Measurements from ENCODE around the gene C15orf39.

C15orf39 gene

GRCh38 chr15:75174102-75174501, 27.6 kb upstream of the C15orf39 start:
- DNase-seq, result no peak

- no peak for DNase-seq
Observed at GRCh38 chr15:75174729-75175128, 27.0 kb upstream of the C15orf39 start.

DNA sequence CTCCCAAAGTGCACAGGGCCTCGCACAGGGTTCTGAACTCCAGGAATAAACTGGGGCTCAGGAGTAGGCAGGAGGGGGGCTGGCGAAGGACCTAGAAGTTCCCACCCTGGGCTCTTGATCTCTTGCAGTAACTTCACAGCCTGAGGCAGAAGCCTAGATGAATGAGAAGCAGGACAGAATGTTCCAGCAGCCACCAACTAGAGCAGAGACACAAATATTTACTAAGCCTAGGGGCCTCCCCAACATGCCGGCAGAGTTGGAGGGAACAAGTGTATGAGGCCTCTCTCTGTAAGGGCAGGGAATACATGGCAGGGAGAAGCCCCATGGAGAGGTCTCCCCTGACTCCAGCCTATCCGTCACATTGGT, 25.3 kb upstream of the C15orf39 start:
- DNase-seq, result no peak

DNA sequence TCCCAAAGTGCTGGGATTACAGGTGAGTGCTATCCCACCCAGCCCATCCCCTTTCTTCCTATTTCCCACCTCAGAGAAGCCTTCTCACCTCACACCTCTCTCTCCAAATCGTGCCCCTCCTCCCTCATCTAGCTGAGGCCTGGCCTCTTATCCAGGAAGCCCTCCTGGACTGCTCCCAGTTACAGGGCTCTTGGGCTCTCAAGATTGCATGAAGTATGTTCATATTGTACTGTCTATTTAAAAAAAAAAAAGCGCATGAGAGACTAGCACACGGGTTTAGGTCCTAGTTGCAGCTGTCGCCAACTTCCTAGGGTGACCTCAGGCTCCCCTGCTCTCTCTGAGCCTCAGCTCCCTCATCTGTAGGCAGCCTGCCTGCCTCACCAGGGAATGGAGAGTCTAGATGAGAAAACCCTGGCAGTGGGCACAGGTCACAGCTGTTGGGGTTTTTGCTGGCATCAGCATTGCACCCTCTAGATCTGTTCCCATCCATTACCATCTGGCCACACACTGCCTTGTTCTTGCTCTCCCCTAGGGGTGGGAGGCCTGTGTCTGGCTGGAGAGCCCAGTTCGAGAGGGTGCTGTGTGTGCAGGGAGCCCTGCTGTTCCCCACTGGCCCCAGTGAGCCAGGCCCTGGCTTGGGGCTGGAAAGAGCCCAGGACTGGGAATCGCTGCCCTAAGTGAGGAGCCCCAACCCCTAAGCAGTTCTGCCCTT, 24.2 kb upstream of the C15orf39 start:
- DNase-seq, result no peak

DNA sequence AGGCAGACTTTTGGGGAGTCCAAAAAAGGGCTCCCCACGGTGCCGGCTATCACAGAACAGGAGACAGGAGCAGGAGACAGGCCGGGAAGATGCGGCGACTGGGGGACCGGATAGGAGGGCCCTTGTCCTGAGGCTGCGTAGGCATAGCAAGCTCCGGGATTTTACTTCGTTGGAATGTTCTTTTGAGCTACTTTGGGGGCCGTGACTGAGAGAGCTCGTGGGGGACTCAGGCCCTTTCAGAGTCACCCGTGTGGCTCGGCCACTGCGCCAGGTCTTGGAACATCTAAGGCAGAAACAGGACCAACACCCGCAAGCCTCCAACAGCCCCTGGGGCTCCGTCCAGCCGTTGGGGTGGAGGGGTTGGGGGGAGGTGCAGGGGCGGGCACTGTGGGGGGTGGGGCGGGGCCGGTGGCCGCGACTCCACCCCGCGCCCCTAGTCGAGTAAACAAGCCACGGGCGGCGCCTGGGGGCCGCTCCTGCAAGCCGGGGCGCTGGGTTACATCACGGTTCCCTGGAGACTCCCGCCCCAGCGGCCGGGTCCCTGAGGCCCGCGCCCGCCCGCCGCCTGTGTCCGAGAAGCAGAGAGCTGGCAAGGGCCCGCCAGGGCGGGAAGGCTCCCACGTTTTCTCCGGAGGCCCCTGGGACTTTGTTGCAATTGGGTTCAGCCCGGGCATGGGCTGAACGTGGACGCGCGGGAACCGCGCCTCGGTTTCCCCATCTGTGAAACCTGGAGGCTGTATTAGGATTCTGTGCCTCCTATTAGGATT, 23.3 kb upstream of the C15orf39 start:
- no peak for DNase-seq

DNA sequence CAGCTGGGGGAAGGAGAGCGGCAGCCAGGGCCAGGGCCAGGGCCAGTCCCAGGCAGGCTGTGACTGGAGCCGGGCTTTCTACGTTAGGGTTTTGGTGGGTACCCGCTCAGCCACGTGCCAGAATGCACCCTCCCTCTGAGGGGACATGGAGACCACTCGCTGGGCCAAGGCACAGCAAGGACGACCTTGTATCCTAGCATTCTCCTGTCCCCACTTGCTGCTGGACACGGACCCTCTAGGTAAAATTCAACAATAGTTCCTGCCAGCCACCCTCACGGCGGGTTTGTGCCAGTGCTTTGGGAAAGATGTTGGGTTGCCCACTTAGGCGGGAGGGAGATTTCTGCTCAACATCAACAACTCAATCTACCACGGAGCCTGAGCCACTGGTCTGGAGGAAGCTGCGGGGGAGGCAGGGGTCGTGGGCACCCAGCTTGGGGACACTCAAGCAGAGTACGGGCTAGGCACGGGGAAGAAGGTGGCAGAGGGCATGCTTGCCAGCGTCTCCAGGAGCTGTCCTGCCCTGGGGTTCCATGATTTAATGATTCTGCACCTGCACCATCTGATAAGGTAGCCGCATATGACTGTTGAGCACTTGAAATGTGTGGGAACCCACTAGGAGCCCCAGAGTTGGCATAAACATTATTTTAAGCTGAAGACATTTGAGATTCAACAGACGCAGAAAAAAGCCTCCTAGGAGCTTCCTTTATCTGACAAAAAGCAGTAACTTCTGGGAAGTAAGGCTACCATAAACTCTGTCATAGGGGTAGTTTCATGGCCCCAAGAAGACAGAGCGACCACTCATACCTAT, 22.5 kb upstream of the C15orf39 start:
- DNase-seq, result no peak

DNA sequence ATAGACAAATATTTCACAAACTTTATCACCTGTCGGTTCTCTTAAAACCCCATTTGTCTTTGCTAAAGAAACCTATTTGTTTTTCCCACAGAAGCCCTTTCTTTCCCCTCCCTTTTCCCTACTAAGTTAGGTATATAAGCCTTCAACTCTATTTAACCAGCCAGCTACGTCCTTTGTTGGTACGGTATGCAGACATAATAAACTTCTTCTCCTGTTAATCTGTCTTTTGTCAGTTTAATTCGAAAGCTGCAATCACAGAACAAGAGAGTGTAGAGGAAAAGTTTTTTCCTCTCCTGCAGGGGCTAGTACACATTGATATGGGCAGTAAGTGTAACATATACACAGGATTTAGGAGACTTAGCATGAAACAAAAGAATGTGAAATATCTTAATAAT, 21.9 kb upstream of the C15orf39 start:
- no peak for DNase-seq

DNA sequence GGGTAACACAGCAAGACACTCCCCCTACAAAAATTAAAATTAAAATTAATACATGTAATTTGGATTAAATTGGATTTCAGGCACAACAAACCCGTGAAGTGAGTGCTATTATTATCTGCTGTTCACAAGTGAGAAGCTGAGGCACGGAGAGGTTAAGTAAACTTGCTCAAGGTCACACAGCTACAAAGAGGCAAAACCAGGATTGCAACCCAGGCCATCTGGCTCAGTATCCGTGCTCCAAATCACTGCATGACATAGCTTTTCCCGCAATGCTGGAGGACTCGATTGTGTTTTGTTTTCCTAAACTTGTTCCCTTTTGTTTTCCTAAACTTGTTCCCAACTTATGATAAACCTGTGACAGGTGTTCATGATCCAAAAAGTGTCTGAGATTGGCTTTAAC, 19.9 kb upstream of the C15orf39 start:
- DNase-seq, result no peak

GRCh38 chr15:75182187-75183131, 19.2 kb upstream of the C15orf39 start:
- no peak for DNase-seq

GRCh38 chr15:75185271-75186029, 16.2 kb upstream of the C15orf39 start:
- DNase-seq, result no peak

GRCh38 chr15:75186044-75186443, 15.6 kb upstream of the C15orf39 start:
- no peak for DNase-seq

- DNase-seq, result no peak
Observed at GRCh38 chr15:75188499-75188898, 13.2 kb upstream of the C15orf39 start.

- no peak for DNase-seq
Observed at GRCh38 chr15:75191235-75191634, 10.4 kb upstream of the C15orf39 start.

- DNase-seq, result no peak
Observed at GRCh38 chr15:75192307-75192706, 9.4 kb upstream of the C15orf39 start.

GRCh38 chr15:75193272-75193671, 8.4 kb upstream of the C15orf39 start:
- no peak for DNase-seq

DNA sequence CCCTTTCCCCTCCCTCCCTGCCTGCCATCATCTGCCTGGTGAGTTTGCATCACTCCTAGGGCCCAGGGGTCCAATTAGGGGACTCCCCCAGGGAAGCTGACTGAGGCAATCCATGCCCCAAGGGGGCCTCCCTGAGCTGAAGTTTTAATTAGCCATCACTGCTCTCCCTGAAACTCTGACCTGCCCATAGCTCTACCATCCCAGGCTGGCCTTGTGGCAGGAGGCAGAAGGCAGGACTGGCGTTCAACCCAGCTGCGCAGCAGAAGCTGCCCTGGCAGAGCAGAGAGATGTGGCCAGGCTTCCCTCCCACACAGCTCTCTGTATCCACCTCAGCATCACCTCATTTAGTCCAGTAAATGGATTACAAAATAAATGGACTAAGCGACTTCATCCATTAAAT, 7.7 kb upstream of the C15orf39 start:
- no peak for DNase-seq

DNA sequence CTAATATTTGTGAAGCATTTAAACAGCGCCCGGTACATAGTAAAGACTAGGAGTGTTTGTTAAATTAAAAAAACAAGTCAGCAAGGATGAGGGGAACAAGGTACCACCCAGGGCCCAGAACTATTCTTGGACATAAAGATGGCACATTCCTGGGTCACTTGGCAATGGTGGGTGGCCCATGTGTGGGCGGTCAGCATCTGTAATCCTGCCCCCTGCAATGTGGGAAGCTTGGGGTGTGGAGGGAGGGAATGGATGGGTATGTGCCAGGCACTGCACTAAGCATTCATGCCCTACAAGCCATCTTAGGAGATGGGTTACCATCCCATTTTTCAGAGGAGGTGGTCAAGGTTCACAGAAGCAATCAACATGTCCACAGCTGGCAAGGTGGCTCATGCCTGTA, 7.3 kb upstream of the C15orf39 start:
- DNase-seq, result no peak

GRCh38 chr15:75195122-75195765, 6.4 kb upstream of the C15orf39 start:
- no peak for DNase-seq

DNA sequence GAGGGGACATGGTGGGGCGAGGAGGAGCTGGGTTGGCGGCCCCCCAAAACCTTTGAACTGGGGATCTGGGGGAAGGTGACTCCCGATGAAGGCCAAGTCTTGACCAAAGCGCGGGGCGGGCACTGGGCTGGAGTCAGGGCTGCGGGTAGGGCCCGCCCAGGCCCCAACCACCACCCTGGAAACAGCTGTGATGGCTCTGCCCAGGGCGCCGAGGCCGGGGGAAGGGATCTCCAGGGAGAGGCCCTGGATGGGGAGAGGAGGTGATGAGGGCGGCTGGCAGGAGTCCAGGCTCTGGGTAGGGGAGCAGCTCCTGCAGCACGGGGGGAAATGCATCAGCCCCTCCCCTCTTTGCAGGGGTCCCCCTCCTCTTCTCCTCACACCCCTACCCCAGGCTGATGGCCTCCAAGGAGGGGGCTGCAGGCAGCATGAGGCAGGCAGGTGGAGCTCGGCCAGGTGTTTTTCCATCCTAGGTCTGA, 5.9 kb upstream of the C15orf39 start:
- DNase-seq, result no peak

GRCh38 chr15:75197062-75197630, 4.5 kb upstream of the C15orf39 start:
- DNase-seq, result no peak

Data from activated naive CD4-positive, alpha-beta T cell treated with anti-CD3 and anti-CD28 coated beads, Interleukin-2, amount 50 U/mL, for 16 hours (primary cell).